Measurements from ENCODE around the gene ABLIM1. TPM values are rescaled to one million over a fixed set of nuclear protein-coding genes. Genes with fewer than 3 reads are reported as not detected.
A peak's percentile ranks its signal among the peaks of the same experiment; 100 is the strongest.

ABLIM1 gene
- total RNA-seq, 1 donor from 2014 or later: 105 TPM

GRCh38 chr10:114501650-114502049 is 156.4 kb downstream of the ABLIM1 start:
- Mint-ChIP-seq H3K27me3 (ENCODE audit: low read depth) (no peaks in the 10 kb centered on the region), H3K36me3 (peaks cover 7% of the 10 kb centered on the region), H3K27ac (no peak overlapping the region), H3K9me3 (no peaks in the 10 kb centered on the region), H3K4me3 (no peak overlapping the region), H3K4me1 (peaks cover 31% of the 10 kb centered on the region)
- TF ChIP-seq, protein P1, sequence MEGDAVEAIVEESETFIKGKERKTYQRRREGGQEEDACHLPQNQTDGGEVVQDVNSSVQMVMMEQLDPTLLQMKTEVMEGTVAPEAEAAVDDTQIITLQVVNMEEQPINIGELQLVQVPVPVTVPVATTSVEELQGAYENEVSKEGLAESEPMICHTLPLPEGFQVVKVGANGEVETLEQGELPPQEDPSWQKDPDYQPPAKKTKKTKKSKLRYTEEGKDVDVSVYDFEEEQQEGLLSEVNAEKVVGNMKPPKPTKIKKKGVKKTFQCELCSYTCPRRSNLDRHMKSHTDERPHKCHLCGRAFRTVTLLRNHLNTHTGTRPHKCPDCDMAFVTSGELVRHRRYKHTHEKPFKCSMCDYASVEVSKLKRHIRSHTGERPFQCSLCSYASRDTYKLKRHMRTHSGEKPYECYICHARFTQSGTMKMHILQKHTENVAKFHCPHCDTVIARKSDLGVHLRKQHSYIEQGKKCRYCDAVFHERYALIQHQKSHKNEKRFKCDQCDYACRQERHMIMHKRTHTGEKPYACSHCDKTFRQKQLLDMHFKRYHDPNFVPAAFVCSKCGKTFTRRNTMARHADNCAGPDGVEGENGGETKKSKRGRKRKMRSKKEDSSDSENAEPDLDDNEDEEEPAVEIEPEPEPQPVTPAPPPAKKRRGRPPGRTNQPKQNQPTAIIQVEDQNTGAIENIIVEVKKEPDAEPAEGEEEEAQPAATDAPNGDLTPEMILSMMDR (IDR thresholded peaks at IDR 0.05; ENCODE audit: unreplicated experiment): peak; percentile 44
- DNase-seq (ENCODE audit: low spot score in 2 of 2, unreplicated experiment in 2 of 2): no peak

- H3K36me3 Mint-ChIP-seq: peaks cover 9% of the 10 kb centered on the region
- no peak overlapping the region for H3K27ac Mint-ChIP-seq
- H3K27me3 Mint-ChIP-seq (ENCODE audit: low read depth): no peaks in the 10 kb centered on the region
These were observed 157.4 kb downstream of the ABLIM1 start for GRCh38 chr10:114500643-114501042.

GRCh38 chr10:114499630-114500190 is 158.4 kb downstream of the ABLIM1 start:
- H3K36me3 Mint-ChIP-seq: peaks cover 18% of the 10 kb centered on the region
- no peaks in the 10 kb centered on the region for H3K27me3 Mint-ChIP-seq (ENCODE audit: low read depth)
- DNase-seq (ENCODE audit: low spot score in 2 of 2, unreplicated experiment in 2 of 2): no peak
- H3K4me1 Mint-ChIP-seq: peaks cover 11% of the 10 kb centered on the region
- TF ChIP-seq, protein P1 (IDR thresholded peaks at IDR 0.05; ENCODE audit: unreplicated experiment): no peak
- H3K9me3 Mint-ChIP-seq: no peaks in the 10 kb centered on the region
- no peak overlapping the region for H3K4me3 Mint-ChIP-seq
- no peak overlapping the region for H3K27ac Mint-ChIP-seq

More at GRCh38 chr10:114500643-114501042, 157.4 kb downstream of the ABLIM1 start:
- Mint-ChIP-seq H3K9me3 (no peaks in the 10 kb centered on the region), H3K4me3 (no peak overlapping the region), H3K4me1 (peaks cover 21% of the 10 kb centered on the region)
- TF ChIP-seq, protein P1 (IDR thresholded peaks at IDR 0.05; ENCODE audit: unreplicated experiment): no peak
- no peak for DNase-seq (ENCODE audit: low spot score in 2 of 2, unreplicated experiment in 2 of 2)

DNA sequence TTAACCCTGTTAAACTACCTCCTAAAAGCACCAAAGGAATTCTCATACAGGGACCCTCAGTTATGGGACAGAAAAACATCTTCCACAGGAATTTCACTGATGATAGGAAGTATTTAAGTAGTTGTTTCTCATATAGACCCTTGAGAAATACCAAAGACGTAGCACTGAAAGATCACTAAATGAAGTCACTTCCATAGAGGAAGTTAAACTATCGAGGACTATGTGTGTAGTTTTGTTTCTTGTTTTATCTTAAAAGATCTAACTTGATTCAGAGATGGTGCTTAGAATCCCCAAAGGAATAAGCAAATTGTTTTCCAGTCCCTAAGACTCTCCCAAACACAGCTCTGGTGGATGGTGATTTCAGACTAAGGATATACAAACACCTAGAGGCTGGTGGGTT is 159.0 kb downstream of the ABLIM1 start:
- H3K4me1 Mint-ChIP-seq: peaks cover 5% of the 10 kb centered on the region
- peaks cover 18% of the 10 kb centered on the region for H3K36me3 Mint-ChIP-seq
- no peaks in the 10 kb centered on the region for H3K27me3 Mint-ChIP-seq (ENCODE audit: low read depth)
- DNase-seq (ENCODE audit: low spot score in 2 of 2, unreplicated experiment in 2 of 2): no peak
- H3K4me3 Mint-ChIP-seq: no peak overlapping the region
- no peak overlapping the region for H3K27ac Mint-ChIP-seq
- H3K9me3 Mint-ChIP-seq: no peaks in the 10 kb centered on the region
- TF ChIP-seq, protein P1 (IDR thresholded peaks at IDR 0.05; ENCODE audit: unreplicated experiment): no peak

GRCh38 chr10:114498413-114499111 is 159.5 kb downstream of the ABLIM1 start:
- Mint-ChIP-seq H3K4me3 (no peak overlapping the region), H3K36me3 (peaks cover 17% of the 10 kb centered on the region), H3K27ac (no peak overlapping the region), H3K27me3 (ENCODE audit: low read depth) (no peaks in the 10 kb centered on the region), H3K9me3 (no peaks in the 10 kb centered on the region), H3K4me1 (peaks cover 4% of the 10 kb centered on the region)
- no peak for DNase-seq (ENCODE audit: low spot score in 2 of 2, unreplicated experiment in 2 of 2)
- TF ChIP-seq, protein P1 (IDR thresholded peaks at IDR 0.05; ENCODE audit: unreplicated experiment): no peak
